SU-DHL-6 (cell line): ENCODE data around the gene RGR.

Experiments used
- EZH2phosphoT487 ChIP-seq: fragments of 200-600 bp; sonication (generic), shearing (Covaris generic); conservative IDR thresholded peaks from 2 replicates; pipeline ENCODE4 v1.6.1; 2018; ENCODE audit warnings: mild to moderate bottlenecking, antibody characterized with exemption, low read length, moderate library complexity, mixed read lengths
- TF ChIP-seq, protein P1 (sequence below): fragments of 200-600 bp; sonication (generic); IDR thresholded peaks from one replicate; pipeline ENCODE4 v1.5.1; 2017; ENCODE audit warnings: antibody characterized with exemption, mild to moderate bottlenecking, low read length, moderate library complexity; ENCODE audit not compliant: insufficient read depth, poor library complexity, severe bottlenecking

DNA sequence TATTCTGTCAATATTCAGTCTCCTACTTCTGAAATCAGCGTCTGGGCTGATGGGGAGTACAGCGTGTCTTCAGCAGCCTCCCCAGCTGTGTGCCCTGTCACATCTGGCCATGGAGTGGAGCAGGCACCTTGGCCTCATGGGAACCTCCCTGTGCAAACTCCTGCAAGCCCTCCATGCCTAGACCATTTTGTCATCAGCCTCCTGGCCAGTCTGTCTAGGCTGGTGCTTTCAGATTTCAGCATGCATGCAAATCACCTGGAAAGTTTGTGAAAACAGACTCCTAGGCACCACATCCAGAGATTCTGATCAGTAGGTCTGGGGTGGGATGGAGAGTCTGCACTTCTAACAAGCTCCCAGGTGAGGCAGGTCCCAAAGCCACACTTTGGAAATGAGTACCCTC lies 57.4 kb downstream of the RGR start:
- TF ChIP-seq, protein P1, sequence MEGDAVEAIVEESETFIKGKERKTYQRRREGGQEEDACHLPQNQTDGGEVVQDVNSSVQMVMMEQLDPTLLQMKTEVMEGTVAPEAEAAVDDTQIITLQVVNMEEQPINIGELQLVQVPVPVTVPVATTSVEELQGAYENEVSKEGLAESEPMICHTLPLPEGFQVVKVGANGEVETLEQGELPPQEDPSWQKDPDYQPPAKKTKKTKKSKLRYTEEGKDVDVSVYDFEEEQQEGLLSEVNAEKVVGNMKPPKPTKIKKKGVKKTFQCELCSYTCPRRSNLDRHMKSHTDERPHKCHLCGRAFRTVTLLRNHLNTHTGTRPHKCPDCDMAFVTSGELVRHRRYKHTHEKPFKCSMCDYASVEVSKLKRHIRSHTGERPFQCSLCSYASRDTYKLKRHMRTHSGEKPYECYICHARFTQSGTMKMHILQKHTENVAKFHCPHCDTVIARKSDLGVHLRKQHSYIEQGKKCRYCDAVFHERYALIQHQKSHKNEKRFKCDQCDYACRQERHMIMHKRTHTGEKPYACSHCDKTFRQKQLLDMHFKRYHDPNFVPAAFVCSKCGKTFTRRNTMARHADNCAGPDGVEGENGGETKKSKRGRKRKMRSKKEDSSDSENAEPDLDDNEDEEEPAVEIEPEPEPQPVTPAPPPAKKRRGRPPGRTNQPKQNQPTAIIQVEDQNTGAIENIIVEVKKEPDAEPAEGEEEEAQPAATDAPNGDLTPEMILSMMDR = no peak
- no peak for TF ChIP-seq EZH2phosphoT487
